Activated T-cell treated with anti-CD3 and anti-CD28 coated beads, Interleukin-2, amount 50 U/mL, for 24 hours (primary cell): ENCODE data around the gene ABCC5.

Experiments
- DNase-seq: peaks from one replicate; pipeline ENCODE4 v3.0.0-alpha.2; 2020
- H3K27ac Mint-ChIP-seq: 2 replicates; pipeline ENCODE4 v1.8.0; 2020; ENCODE audit warnings: mild to moderate bottlenecking, mixed read lengths
- H3K27me3 Mint-ChIP-seq: 2 replicates; pipeline ENCODE4 v1.8.0; 2020; ENCODE audit warnings: mixed read lengths
- H3K36me3 Mint-ChIP-seq: 2 replicates; pipeline ENCODE4 v1.8.0; 2020; ENCODE audit warnings: low read depth, mixed read lengths
- H3K4me1 Mint-ChIP-seq: 2 replicates; pipeline ENCODE4 v1.8.0; 2020; ENCODE audit warnings: low read depth, mixed read lengths
- H3K4me3 Mint-ChIP-seq: 2 replicates; pipeline ENCODE4 v1.8.0; 2020; ENCODE audit warnings: mild to moderate bottlenecking, moderate library complexity, mixed read lengths
- H3K9me3 Mint-ChIP-seq: 2 replicates; pipeline ENCODE4 v1.8.0; 2020; ENCODE audit warnings: mixed read lengths

ABCC5 gene

GRCh38 chr3:184004476-184004875 lies 13.2 kb downstream of the ABCC5 start:
- no peaks in the 10 kb centered on the region for H3K27me3 Mint-ChIP-seq
- H3K4me3 Mint-ChIP-seq = no peak overlapping the region
- H3K36me3 Mint-ChIP-seq = peaks cover 34% of the 10 kb centered on the region
- no peak overlapping the region for H3K27ac Mint-ChIP-seq
- no peak for DNase-seq
- H3K4me1 Mint-ChIP-seq = peaks cover 12% of the 10 kb centered on the region
- no peaks in the 10 kb centered on the region for H3K9me3 Mint-ChIP-seq

- Mint-ChIP-seq H3K27me3 (no peaks in the 10 kb centered on the region), H3K4me1 (peaks cover 12% of the 10 kb centered on the region), H3K27ac (no peak overlapping the region), H3K36me3 (peaks cover 33% of the 10 kb centered on the region), H3K9me3 (no peaks in the 10 kb centered on the region), H3K4me3 (no peak overlapping the region)
- no peak for DNase-seq
Measured at GRCh38 chr3:184003187-184003967, 14.3 kb downstream of the ABCC5 start.

GRCh38 chr3:184002469-184002868 lies 15.2 kb downstream of the ABCC5 start:
- no peak for DNase-seq
- no peaks in the 10 kb centered on the region for H3K27me3 Mint-ChIP-seq
- no peaks in the 10 kb centered on the region for H3K9me3 Mint-ChIP-seq
- no peak overlapping the region for H3K4me3 Mint-ChIP-seq
- no peak overlapping the region for H3K27ac Mint-ChIP-seq
- peaks cover 27% of the 10 kb centered on the region for H3K36me3 Mint-ChIP-seq
- H3K4me1 Mint-ChIP-seq = peaks cover 12% of the 10 kb centered on the region

GRCh38 chr3:184001761-184002160 lies 15.9 kb downstream of the ABCC5 start:
- no peak for DNase-seq
- H3K4me3 Mint-ChIP-seq = no peak overlapping the region
- H3K4me1 Mint-ChIP-seq = peaks cover 10% of the 10 kb centered on the region
- H3K27ac Mint-ChIP-seq = no peak overlapping the region
- no peaks in the 10 kb centered on the region for H3K27me3 Mint-ChIP-seq
- H3K9me3 Mint-ChIP-seq = no peaks in the 10 kb centered on the region
- H3K36me3 Mint-ChIP-seq = peaks cover 27% of the 10 kb centered on the region

- Mint-ChIP-seq H3K4me3 (no peak overlapping the region), H3K27me3 (no peaks in the 10 kb centered on the region), H3K4me1 (no peaks in the 10 kb centered on the region), H3K36me3 (peaks cover 39% of the 10 kb centered on the region), H3K9me3 (no peaks in the 10 kb centered on the region), H3K27ac (no peak overlapping the region)
- no peak for DNase-seq
Measured at GRCh38 chr3:183991403-183991802, 26.3 kb downstream of the ABCC5 start.

GRCh38 chr3:183988216-183988790 lies 29.4 kb downstream of the ABCC5 start:
- H3K27ac Mint-ChIP-seq = no peak overlapping the region
- no peaks in the 10 kb centered on the region for H3K27me3 Mint-ChIP-seq
- no peaks in the 10 kb centered on the region for H3K9me3 Mint-ChIP-seq
- H3K36me3 Mint-ChIP-seq = peaks cover 62% of the 10 kb centered on the region
- H3K4me3 Mint-ChIP-seq = no peak overlapping the region
- H3K4me1 Mint-ChIP-seq = no peaks in the 10 kb centered on the region
- DNase-seq = no peak

- H3K9me3 Mint-ChIP-seq = no peaks in the 10 kb centered on the region
- no peak overlapping the region for H3K4me3 Mint-ChIP-seq
- peaks cover 74% of the 10 kb centered on the region for H3K36me3 Mint-ChIP-seq
- DNase-seq = no peak
- H3K4me1 Mint-ChIP-seq = no peaks in the 10 kb centered on the region
- no peaks in the 10 kb centered on the region for H3K27me3 Mint-ChIP-seq
- no peak overlapping the region for H3K27ac Mint-ChIP-seq
Measured at GRCh38 chr3:183987000-183987600, 30.6 kb downstream of the ABCC5 start.

- H3K27me3 Mint-ChIP-seq = no peaks in the 10 kb centered on the region
Measured at GRCh38 chr3:183984749-183985729, 32.6 kb downstream of the ABCC5 start.

GRCh38 chr3:183984127-183984740 lies 33.5 kb downstream of the ABCC5 start:
- Mint-ChIP-seq H3K27me3 (no peaks in the 10 kb centered on the region), H3K36me3 (peaks cover 78% of the 10 kb centered on the region), H3K4me1 (no peaks in the 10 kb centered on the region), H3K27ac (no peak overlapping the region), H3K9me3 (no peaks in the 10 kb centered on the region), H3K4me3 (no peak overlapping the region)
- DNase-seq = no peak

More at GRCh38 chr3:183984749-183985729, 32.6 kb downstream of the ABCC5 start:
- H3K9me3 Mint-ChIP-seq = no peaks in the 10 kb centered on the region
- no peaks in the 10 kb centered on the region for H3K4me1 Mint-ChIP-seq
- no peak overlapping the region for H3K4me3 Mint-ChIP-seq
- H3K36me3 Mint-ChIP-seq = peaks cover 79% of the 10 kb centered on the region
- no peak for DNase-seq
- H3K27ac Mint-ChIP-seq = no peak overlapping the region

GRCh38 chr3:183981990-183982644 lies 35.6 kb downstream of the ABCC5 start:
- no peaks in the 10 kb centered on the region for H3K9me3 Mint-ChIP-seq
- no peak for DNase-seq
- no peak overlapping the region for H3K4me3 Mint-ChIP-seq
- H3K27me3 Mint-ChIP-seq = no peaks in the 10 kb centered on the region
- H3K36me3 Mint-ChIP-seq = peaks cover 71% of the 10 kb centered on the region
- H3K27ac Mint-ChIP-seq = no peak overlapping the region
- no peaks in the 10 kb centered on the region for H3K4me1 Mint-ChIP-seq

GRCh38 chr3:183980403-183980802 lies 37.3 kb downstream of the ABCC5 start:
- H3K27me3 Mint-ChIP-seq = no peaks in the 10 kb centered on the region
- H3K4me1 Mint-ChIP-seq = peaks cover 3% of the 10 kb centered on the region
- H3K9me3 Mint-ChIP-seq = no peaks in the 10 kb centered on the region
- no peak for DNase-seq
- peaks cover 62% of the 10 kb centered on the region for H3K36me3 Mint-ChIP-seq
- no peak overlapping the region for H3K4me3 Mint-ChIP-seq
- H3K27ac Mint-ChIP-seq = no peak overlapping the region

GRCh38 chr3:183975981-183976662 lies 41.6 kb downstream of the ABCC5 start:
- Mint-ChIP-seq H3K36me3 (peaks cover 35% of the 10 kb centered on the region), H3K27me3 (no peaks in the 10 kb centered on the region), H3K27ac (no peak overlapping the region)

GRCh38 chr3:183968666-183969245 lies 48.9 kb downstream of the ABCC5 start:
- Mint-ChIP-seq H3K27ac (no peak overlapping the region), H3K4me3 (no peak overlapping the region)
- DNase-seq = no peak

More at GRCh38 chr3:183975981-183976662, 41.6 kb downstream of the ABCC5 start:
- no peak overlapping the region for H3K4me3 Mint-ChIP-seq
- H3K4me1 Mint-ChIP-seq = peaks cover 3% of the 10 kb centered on the region
- DNase-seq = no peak
- no peaks in the 10 kb centered on the region for H3K9me3 Mint-ChIP-seq

More at GRCh38 chr3:183968666-183969245, 48.9 kb downstream of the ABCC5 start:
- Mint-ChIP-seq H3K27me3 (no peaks in the 10 kb centered on the region), H3K36me3 (peaks cover 68% of the 10 kb centered on the region), H3K4me1 (no peaks in the 10 kb centered on the region), H3K9me3 (no peaks in the 10 kb centered on the region)
